ENCODE results near the gene ZNF837. TPM values are rescaled to one million over a fixed set of nuclear protein-coding genes. Genes with fewer than 3 reads are reported as not detected.

The ZNF837 gene
- total RNA-seq, 1 experiment from 2014 or later = 2.5 TPM

GRCh38 chr19:58319241-58319640 is 61.6 kb downstream of the ZNF837 start:
- Histone ChIP-seq H3K27ac (no peak overlapping the region), H3K9me3 (replicated peaks) (peaks cover 2% of the 10 kb centered on the region; the same call in 1 of the 2 replicates), H3K27me3 (replicated peaks) (no peaks in the 10 kb centered on the region), H3K4me1 (replicated peaks) (no peaks in the 10 kb centered on the region), H3K4me3 (no peak overlapping the region), H3K36me3 (peaks cover 27% of the 10 kb centered on the region)
- DNase-seq (ENCODE audit: low read depth in 1 of 2, low spot score in 2 of 2) = no peak

GRCh38 chr19:58318297-58318696 is 62.5 kb downstream of the ZNF837 start:
- H3K4me1 ChIP-seq (replicated peaks) = no peaks in the 10 kb centered on the region
- no peak overlapping the region for H3K27ac ChIP-seq
- no peak for DNase-seq (ENCODE audit: low read depth in 1 of 2, low spot score in 2 of 2)
- H3K27me3 ChIP-seq (replicated peaks) = no peaks in the 10 kb centered on the region
- H3K4me3 ChIP-seq = no peak overlapping the region
- H3K36me3 ChIP-seq = peaks cover 36% of the 10 kb centered on the region
- H3K9me3 ChIP-seq (replicated peaks) = peaks cover 6% of the 10 kb centered on the region

Other genes starting within 250 kb of the ZNF837 start
- gene ZNF329, start 230.2 kb downstream of the ZNF837 start, total RNA-seq (2014; rRNA removed; shearing (Covaris generic)) = 5.4 and 8.3 TPM in 2 replicates
- gene ZNF274, start 198.0 kb downstream of the ZNF837 start, total RNA-seq (2014; rRNA removed; shearing (Covaris generic)) = 5.2 and 12.4 TPM in 2 replicates
- gene ZNF544, start 152.1 kb downstream of the ZNF837 start, total RNA-seq (2014; rRNA removed; shearing (Covaris generic)) = 42.4 and 50.5 TPM in 2 replicates
- gene ZNF8, start 102.1 kb downstream of the ZNF837 start, total RNA-seq (2014; rRNA removed; shearing (Covaris generic)) = 2.5 and 4.1 TPM in 2 replicates
- gene ERVK3-1, start 75.7 kb downstream of the ZNF837 start, total RNA-seq (2014; rRNA removed; shearing (Covaris generic)) = 44.4 and 59.3 TPM in 2 replicates
- gene ZSCAN22, start 54.0 kb downstream of the ZNF837 start, total RNA-seq (2014; rRNA removed; shearing (Covaris generic)) = 2.5 and 3.2 TPM in 2 replicates
- gene A1BG, start 27.5 kb downstream of the ZNF837 start, total RNA-seq (2014; rRNA removed; shearing (Covaris generic)) = 23.6 and 67.7 TPM in 2 replicates
- gene ZNF497, start 18.3 kb downstream of the ZNF837 start, total RNA-seq (2014; rRNA removed; shearing (Covaris generic)) = 0.19 and 1.3 TPM in 2 replicates
- gene RPS5, start 6.2 kb upstream of the ZNF837 start, total RNA-seq (2014; rRNA removed; shearing (Covaris generic)) = 1,597 and 2,220 TPM in 2 replicates
- 0.53 TPM in 1 of 2 replicates, not detected in the other for gene RNF225, start 14.6 kb upstream of the ZNF837 start, total RNA-seq (2014; rRNA removed; shearing (Covaris generic))
- 9.6 and 13.5 TPM in 2 replicates for gene ZNF584, start 27.6 kb upstream of the ZNF837 start, total RNA-seq (2014; rRNA removed; shearing (Covaris generic))
- gene ZNF132, start 59.1 kb upstream of the ZNF837 start, total RNA-seq (2014; rRNA removed; shearing (Covaris generic)) = 2.8 and 6.0 TPM in 2 replicates
- gene ZNF324B, start 70.6 kb upstream of the ZNF837 start, total RNA-seq (2014; rRNA removed; shearing (Covaris generic)) = 4.9 and 6.7 TPM in 2 replicates
- 6.4 and 15.1 TPM in 2 replicates for gene ZNF324, start 86.0 kb upstream of the ZNF837 start, total RNA-seq (2014; rRNA removed; shearing (Covaris generic))
- gene ZNF446, start 95.3 kb upstream of the ZNF837 start, total RNA-seq (2014; rRNA removed; shearing (Covaris generic)) = 5.1 TPM in 2 replicates
- gene SLC27A5, start 131.0 kb upstream of the ZNF837 start, total RNA-seq (2014; rRNA removed; shearing (Covaris generic)) = 0.38 and 0.55 TPM in 2 replicates
- 4.2 and 4.7 TPM in 2 replicates for gene ZBTB45, start 138.8 kb upstream of the ZNF837 start, total RNA-seq (2014; rRNA removed; shearing (Covaris generic))
- gene TRIM28, start 163.0 kb upstream of the ZNF837 start, total RNA-seq (2014; rRNA removed; shearing (Covaris generic)) = 343 and 432 TPM in 2 replicates
- gene CHMP2A, start 174.1 kb upstream of the ZNF837 start, total RNA-seq (2014; rRNA removed; shearing (Covaris generic)) = 92.8 and 116 TPM in 2 replicates
- gene UBE2M, start 177.6 kb upstream of the ZNF837 start, total RNA-seq (2014; rRNA removed; shearing (Covaris generic)) = 79.2 and 109 TPM in 2 replicates
- gene MZF1, start 192.3 kb upstream of the ZNF837 start, total RNA-seq (2014; rRNA removed; shearing (Covaris generic)) = 5.0 and 7.4 TPM in 2 replicates

All from SJSA1 (cell line).